ENCODE measurements around the gene CSMD2. TPM values are rescaled to one million over a fixed set of nuclear protein-coding genes. Genes with fewer than 3 reads are reported as not detected.

The CSMD2 gene
- total RNA-seq, 1 donor from 2014 or later, result 2.1 TPM

GRCh38 chr1:34127006-34128000 lies 37.7 kb downstream of the CSMD2 start:
- DNase-seq (ENCODE audit: low spot score), result no peak
- TF ChIP-seq CTCF (IDR thresholded peaks at IDR 0.05; ENCODE audit: unreplicated experiment), result no peak
- no peaks in the 10 kb centered on the region for H3K4me1 Mint-ChIP-seq (ENCODE audit: unreplicated experiment)
- H3K4me3 Mint-ChIP-seq (ENCODE audit: unreplicated experiment), result no peak overlapping the region
- no peaks in the 10 kb centered on the region for H3K27me3 Mint-ChIP-seq (ENCODE audit: unreplicated experiment)
- no peaks in the 10 kb centered on the region for H3K36me3 Mint-ChIP-seq (ENCODE audit: low read depth, unreplicated experiment)
- H3K27ac Mint-ChIP-seq (ENCODE audit: unreplicated experiment), result no peak overlapping the region
- no peaks in the 10 kb centered on the region for H3K9me3 Mint-ChIP-seq (ENCODE audit: unreplicated experiment)

GRCh38 chr1:34126486-34126885 lies 38.5 kb downstream of the CSMD2 start:
- H3K36me3 Mint-ChIP-seq (ENCODE audit: low read depth, unreplicated experiment), result no peaks in the 10 kb centered on the region
- no peaks in the 10 kb centered on the region for H3K27me3 Mint-ChIP-seq (ENCODE audit: unreplicated experiment)
- H3K27ac Mint-ChIP-seq (ENCODE audit: unreplicated experiment), result no peak overlapping the region
- H3K4me1 Mint-ChIP-seq (ENCODE audit: unreplicated experiment), result no peaks in the 10 kb centered on the region
- TF ChIP-seq CTCF (IDR thresholded peaks at IDR 0.05; ENCODE audit: unreplicated experiment), result no peak
- H3K9me3 Mint-ChIP-seq (ENCODE audit: unreplicated experiment), result no peaks in the 10 kb centered on the region
- no peak for DNase-seq (ENCODE audit: low spot score)
- H3K4me3 Mint-ChIP-seq (ENCODE audit: unreplicated experiment), result no peak overlapping the region

DNA sequence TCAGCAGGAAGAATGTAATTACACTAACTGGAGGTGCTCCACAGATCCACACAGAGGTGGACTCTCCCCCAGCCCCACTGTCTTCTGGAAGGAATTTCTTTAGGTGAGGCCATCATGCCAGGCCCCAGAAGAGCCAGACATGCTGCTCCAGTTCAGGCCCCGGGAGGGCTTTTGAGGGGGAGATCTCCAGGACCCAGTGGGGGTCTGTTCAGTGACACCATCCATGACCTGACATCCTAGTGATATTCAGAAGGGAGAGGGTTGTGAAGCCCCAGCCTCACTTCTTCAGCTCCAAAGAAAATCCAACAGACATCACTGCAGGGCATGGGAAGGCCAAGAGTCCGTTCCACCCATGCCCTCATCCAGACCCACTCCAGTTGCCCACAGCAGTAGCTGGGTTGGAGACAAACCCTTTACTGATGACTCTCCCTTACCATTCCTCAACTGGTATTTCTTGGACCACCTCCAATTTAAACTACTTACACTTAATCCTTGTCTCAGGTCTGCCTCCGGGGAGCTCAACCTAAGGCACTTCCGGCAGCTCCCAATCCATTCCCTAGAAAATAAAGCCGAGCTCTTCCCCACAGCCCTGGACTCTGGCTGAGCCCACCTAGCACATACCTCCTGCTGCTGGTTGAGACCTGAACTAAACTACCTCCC lies 39.2 kb downstream of the CSMD2 start:
- no peak overlapping the region for H3K27ac Mint-ChIP-seq (ENCODE audit: unreplicated experiment)
- no peaks in the 10 kb centered on the region for H3K27me3 Mint-ChIP-seq (ENCODE audit: unreplicated experiment)
- H3K36me3 Mint-ChIP-seq (ENCODE audit: low read depth, unreplicated experiment), result no peaks in the 10 kb centered on the region
- no peak for TF ChIP-seq CTCF (IDR thresholded peaks at IDR 0.05; ENCODE audit: unreplicated experiment)
- H3K4me3 Mint-ChIP-seq (ENCODE audit: unreplicated experiment), result no peak overlapping the region
- DNase-seq (ENCODE audit: low spot score), result no peak
- H3K4me1 Mint-ChIP-seq (ENCODE audit: unreplicated experiment), result no peaks in the 10 kb centered on the region
- no peaks in the 10 kb centered on the region for H3K9me3 Mint-ChIP-seq (ENCODE audit: unreplicated experiment)

DNA sequence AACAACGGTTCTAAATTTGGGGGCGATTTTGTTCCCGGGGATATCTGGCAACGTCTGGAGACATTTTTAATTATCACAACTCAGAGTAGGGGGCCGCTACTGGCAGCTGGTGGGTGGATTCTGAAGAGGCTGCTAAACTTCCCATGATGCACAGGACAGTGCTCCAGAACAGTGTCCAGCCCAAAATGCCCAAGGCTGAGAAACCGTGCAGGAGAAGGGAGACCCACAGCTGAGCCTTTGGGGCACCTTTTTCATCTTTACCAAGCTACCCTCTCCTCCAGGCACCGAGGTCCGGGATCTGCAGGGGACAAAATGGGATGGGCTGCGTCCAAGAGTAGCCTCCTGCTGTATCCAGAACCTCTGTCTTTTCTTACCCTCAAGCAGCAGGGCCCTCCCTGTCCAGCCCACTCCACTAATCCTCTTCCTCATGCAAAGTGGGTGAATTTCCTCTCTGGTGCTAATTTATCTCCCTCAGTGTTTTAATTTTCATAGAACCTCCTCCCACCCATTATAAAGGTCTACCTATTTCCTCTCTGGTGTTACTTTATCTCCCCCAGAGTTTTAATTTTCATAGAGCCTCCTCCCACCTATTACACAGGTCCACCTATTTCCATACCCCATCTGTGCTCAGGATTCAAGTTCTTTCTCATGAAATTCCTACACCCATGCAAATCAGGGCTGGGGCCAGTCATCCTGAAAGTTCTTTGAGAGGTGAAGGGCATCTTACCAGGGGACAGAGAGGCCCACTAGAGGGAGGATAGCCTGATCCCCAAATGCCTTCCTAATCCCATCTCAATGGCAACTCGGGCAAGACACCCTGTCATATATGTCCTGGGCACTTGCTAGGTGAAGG lies 42.7 kb downstream of the CSMD2 start:
- H3K9me3 Mint-ChIP-seq (ENCODE audit: unreplicated experiment), result no peaks in the 10 kb centered on the region
- no peak overlapping the region for H3K4me3 Mint-ChIP-seq (ENCODE audit: unreplicated experiment)
- H3K27ac Mint-ChIP-seq (ENCODE audit: unreplicated experiment), result no peak overlapping the region
- H3K36me3 Mint-ChIP-seq (ENCODE audit: low read depth, unreplicated experiment), result no peaks in the 10 kb centered on the region
- H3K27me3 Mint-ChIP-seq (ENCODE audit: unreplicated experiment), result no peaks in the 10 kb centered on the region
- DNase-seq (ENCODE audit: low spot score), result no peak
- no peak for TF ChIP-seq CTCF (IDR thresholded peaks at IDR 0.05; ENCODE audit: unreplicated experiment)
- H3K4me1 Mint-ChIP-seq (ENCODE audit: unreplicated experiment), result no peaks in the 10 kb centered on the region

Data from endothelial cell (in vitro differentiated cells).